IMR-90 (cell line): Measurements from ENCODE around the gene MTURN. TPM values are rescaled to one million over a fixed set of nuclear protein-coding genes. Genes with fewer than 3 reads are reported as not detected.

Source experiments
- ATAC-seq: fragments of 200-7000 bp; cut with Tn5 transposase; 2 replicates; pipeline ENCODE4 v1.9.1; 2020; ENCODE audit warnings: low read depth, mild to moderate bottlenecking, moderate library complexity
- BruUV-seq: library from RNA; stranded (reverse); fragments of 400-500 nt; replicated peaks from 2 replicates; lab custom pipeline; 2021; lab: Mats Ljungman, UMichigan
- CTCF ChIA-PET: fragments of 300-600 bp; formaldehyde crosslinking; extraction: SDS; loops from one replicate; lab custom pipeline; 2021; ENCODE audit warnings: antibody characterized with exemption; lab: Yijun Ruan, JAX
- POLR2A ChIA-PET: fragments of 300-600 bp; sonication (Branson Sonifier 250); formaldehyde crosslinking; loops from one replicate; lab custom pipeline; 2022; ENCODE audit warnings: antibody characterized with exemption; ENCODE audit not compliant: unreplicated experiment; lab: Charles Lee
- DNase-seq: peaks from one replicate; pipeline ENCODE4 v3.0.0; 2013
- H2AFZ ChIP-seq: replicated peaks from 2 replicates; pipeline ENCODE3; 2013; ENCODE audit warnings: low read length, mild to moderate bottlenecking; ENCODE audit not compliant: poor library complexity
- H2AK5ac ChIP-seq: 2 replicates; pipeline ENCODE4 v1.6.1; 2013; ENCODE audit warnings: low read depth, low read length, inconsistent platforms
- H2AK9ac ChIP-seq: replicated peaks from 2 replicates; pipeline ENCODE3; 2013; ENCODE audit warnings: mild to moderate bottlenecking, low read depth, low read length, moderate library complexity; ENCODE audit not compliant: poor library complexity
- H2BK120ac ChIP-seq: 2 replicates; pipeline ENCODE4 v1.6.1; 2013; ENCODE audit warnings: low read depth, low read length, inconsistent platforms
- H2BK15ac ChIP-seq: 3 replicates; pipeline ENCODE4 v1.6.1; 2013; ENCODE audit warnings: low read depth, low read length, inconsistent platforms
- H2BK20ac ChIP-seq: 2 replicates; pipeline ENCODE4 v1.6.1; 2013; ENCODE audit warnings: low read depth, mild to moderate bottlenecking, inconsistent platforms, low read length, moderate library complexity
- H2BK5ac ChIP-seq: 2 replicates; pipeline ENCODE4 v1.6.1; 2013; ENCODE audit warnings: mild to moderate bottlenecking, low read depth, low read length, inconsistent platforms; ENCODE audit not compliant: poor library complexity, severe bottlenecking
- H3K14ac ChIP-seq: replicated peaks from 2 replicates; pipeline ENCODE4 v1.6.1; 2013; ENCODE audit warnings: low read depth, low read length, inconsistent platforms
- H3K18ac ChIP-seq: 2 replicates; pipeline ENCODE4 v1.6.1; 2013; ENCODE audit warnings: low read depth, low read length, control low read depth
- H3K23ac ChIP-seq: 2 replicates; pipeline ENCODE4 v1.6.1; 2013; ENCODE audit warnings: low read depth, low read length, inconsistent platforms
- H3K27ac ChIP-seq: 2 replicates; pipeline ENCODE4 v1.5.1; 2013; ENCODE audit warnings: mild to moderate bottlenecking, control low read depth, low read length; ENCODE audit not compliant: insufficient read depth
- H3K27me3 ChIP-seq: 2 replicates; pipeline ENCODE4 v1.6.1; 2013; ENCODE audit warnings: low read length; ENCODE audit not compliant: control insufficient read depth, insufficient read depth
- H3K36me3 ChIP-seq: 2 replicates; pipeline ENCODE4 v1.6.1; 2013; ENCODE audit warnings: low read length, mixed read lengths; ENCODE audit not compliant: control insufficient read depth, insufficient read depth
- H3K4ac ChIP-seq: 2 replicates; pipeline ENCODE4 v1.6.1; 2013; ENCODE audit warnings: low read depth, low read length, inconsistent platforms
- H3K4me1 ChIP-seq: 2 replicates; pipeline ENCODE4 v1.6.1; 2013; ENCODE audit warnings: low read length, mixed read lengths; ENCODE audit not compliant: control insufficient read depth, insufficient read depth
- H3K4me2 ChIP-seq: 2 replicates; pipeline ENCODE4 v1.6.1; 2013; ENCODE audit warnings: low read depth, mild to moderate bottlenecking, control low read depth, low read length, moderate library complexity
- H3K4me3 ChIP-seq: 2 replicates; pipeline ENCODE4 v1.5.1; 2013; ENCODE audit warnings: low read depth, mild to moderate bottlenecking, control low read depth, low read length, moderate library complexity; ENCODE audit not compliant: insufficient read depth
- H3K56ac ChIP-seq: 2 replicates; pipeline ENCODE4 v1.6.1; 2013; ENCODE audit warnings: low read length, inconsistent platforms; ENCODE audit not compliant: insufficient read depth; ENCODE audit errors: extremely low read depth
- H3K79me1 ChIP-seq, 2 experiments: 2 replicates each; pipeline ENCODE4 v1.6.1; 2013; ENCODE audit warnings: low read length in 2 of 2, inconsistent platforms in 1 of 2, low read depth in 1 of 2
- H3K9ac ChIP-seq: 2 replicates; pipeline ENCODE4 v1.6.1; 2013; ENCODE audit warnings: low read depth, low read length, control low read depth
- H3K9me1 ChIP-seq: 2 replicates; pipeline ENCODE4 v1.6.1; 2013; ENCODE audit warnings: low read length, inconsistent platforms; ENCODE audit not compliant: insufficient read depth
- H3K9me3 ChIP-seq: 2 replicates; pipeline ENCODE4 v1.6.1; 2013; ENCODE audit warnings: low read length; ENCODE audit not compliant: control insufficient read depth, insufficient read depth
- H4K20me1 ChIP-seq: 2 replicates; pipeline ENCODE4 v1.6.1; 2013; ENCODE audit warnings: low read length, inconsistent platforms; ENCODE audit not compliant: insufficient read depth
- H4K5ac ChIP-seq: 2 replicates; pipeline ENCODE4 v1.6.1; 2013; ENCODE audit warnings: mild to moderate bottlenecking, low read depth, low read length, control low read depth
- H4K8ac ChIP-seq, 2 experiments: 2 replicates each; pipeline ENCODE4 v1.6.1; 2013; ENCODE audit warnings: low read depth in 2 of 2, low read length in 2 of 2, control low read depth in 1 of 2, inconsistent platforms in 1 of 2
- H4K91ac ChIP-seq: 2 replicates; pipeline ENCODE4 v1.6.1; 2013; ENCODE audit warnings: low read depth, low read length, inconsistent platforms; ENCODE audit not compliant: insufficient read depth
- CEBPB ChIP-seq: IDR thresholded peaks from 2 replicates; pipeline ENCODE4 v1.6.1; 2012; ENCODE audit warnings: low read depth, low read length, improper control_type of control experiment
- CHD1 ChIP-seq: IDR thresholded peaks from 2 replicates; pipeline ENCODE4 v1.6.1; 2012; ENCODE audit warnings: low read depth, low read length, improper control_type of control experiment
- CTCF ChIP-seq: conservative IDR thresholded peaks from 2 replicates; pipeline ENCODE4 v1.5.1; 2012; ENCODE audit warnings: mild to moderate bottlenecking, low read depth, low read length, improper control_type of control experiment
- FOS ChIP-seq: fragments of 150-350 bp; IDR thresholded peaks from 2 replicates; pipeline ENCODE4 v1.6.1; 2016; ENCODE audit warnings: low read depth, low read length
- MAFK ChIP-seq: IDR thresholded peaks from 2 replicates; pipeline ENCODE4 v1.6.1; 2012; ENCODE audit warnings: low read depth, low read length, improper control_type of control experiment
- MAZ ChIP-seq: IDR thresholded peaks from 2 replicates; pipeline ENCODE4 v1.6.1; 2012; ENCODE audit warnings: low read depth, mild to moderate bottlenecking, low read length, improper control_type of control experiment, moderate library complexity, borderline replicate concordance
- MXI1 ChIP-seq: IDR thresholded peaks from 2 replicates; pipeline ENCODE4 v1.6.1; 2012; ENCODE audit warnings: low read depth, mild to moderate bottlenecking, low read length, moderate library complexity, borderline replicate concordance
- POLR2A ChIP-seq: IDR thresholded peaks from 2 replicates; pipeline ENCODE4 v1.6.1; 2012; ENCODE audit warnings: mild to moderate bottlenecking, low read depth, low read length
- RCOR1 ChIP-seq: IDR thresholded peaks from 2 replicates; pipeline ENCODE4 v1.6.1; 2012; ENCODE audit warnings: mild to moderate bottlenecking, low read length, improper control_type of control experiment; ENCODE audit not compliant: insufficient replicate concordance
- RFX5 ChIP-seq: IDR thresholded peaks from 2 replicates; pipeline ENCODE4 v1.8.0; 2012; ENCODE audit warnings: low read depth, mild to moderate bottlenecking, low read length, moderate library complexity
- SMC3 ChIP-seq: fragments of 150-350 bp; IDR thresholded peaks from 2 replicates; pipeline ENCODE4 v1.6.1; 2016; ENCODE audit warnings: low read depth, mild to moderate bottlenecking, antibody characterized with exemption, low read length, moderate library complexity
- WGBS, 2 experiments: methylation state at CpG; one replicate each; pipeline versions ENCODE4 v1.1.5 to v1.1.7; 2013; ENCODE audit warnings: missing lambda C conversion rate in 2 of 2; ENCODE audit not compliant: insufficient read length in 1 of 2; ENCODE audit errors: extremely low coverage in 2 of 2; 5-methylcytosine and 5-hydroxymethylcytosine counted together
- dilution Hi-C: fragments of 300-500 bp; cut with HindIII; formaldehyde crosslinking; loops from one replicate; pipeline ENCODE4 v1.14.3; 2018; ENCODE audit warnings: low sequenced_read_pairs; ENCODE audit not compliant: unreplicated experiment
- in situ Hi-C: fragments of 300-500 bp; cut with MboI; formaldehyde crosslinking; loops from 3 replicates; pipeline ENCODE4 v1.14.3; 2019; ENCODE audit warnings: low sequenced_read_pairs, inconsistent platforms, mixed read lengths
- intact Hi-C: fragments of 100-400 bp; cut with micrococcal nuclease; formaldehyde crosslinking; loops from 2 replicates; pipeline ENCODE4 v1.10.0; 2022
- polyA plus RNA-seq, 3 experiments: library from polyadenylated mRNA; depleted of rRNA; stranded (reverse); fragments of >200 nt; gene quantifications; 2 replicates each; pipeline ENCODE4 v1.2.3, GENCODE V29; 2012; ENCODE audit warnings: low replicate concordance in 1 of 3
- total RNA-seq: library from RNA; depleted of rRNA; stranded (reverse); fragments of >200 nt; gene quantifications from 2 replicates; pipeline ENCODE4 v1.2.3, GENCODE V29; 2012
- TF ChIP-seq, protein P1 (sequence below): fragments of 150-350 bp; IDR thresholded peaks from 2 replicates; pipeline ENCODE4 v1.6.1; 2016; ENCODE audit warnings: low read depth, mild to moderate bottlenecking, low read length, moderate library complexity, borderline replicate concordance

Gene MTURN
- total and polyA plus RNA-seq, 2 of the 4 experiments (the other 2 are of a cell fraction): 2.8 to 5.6 TPM

DNA sequence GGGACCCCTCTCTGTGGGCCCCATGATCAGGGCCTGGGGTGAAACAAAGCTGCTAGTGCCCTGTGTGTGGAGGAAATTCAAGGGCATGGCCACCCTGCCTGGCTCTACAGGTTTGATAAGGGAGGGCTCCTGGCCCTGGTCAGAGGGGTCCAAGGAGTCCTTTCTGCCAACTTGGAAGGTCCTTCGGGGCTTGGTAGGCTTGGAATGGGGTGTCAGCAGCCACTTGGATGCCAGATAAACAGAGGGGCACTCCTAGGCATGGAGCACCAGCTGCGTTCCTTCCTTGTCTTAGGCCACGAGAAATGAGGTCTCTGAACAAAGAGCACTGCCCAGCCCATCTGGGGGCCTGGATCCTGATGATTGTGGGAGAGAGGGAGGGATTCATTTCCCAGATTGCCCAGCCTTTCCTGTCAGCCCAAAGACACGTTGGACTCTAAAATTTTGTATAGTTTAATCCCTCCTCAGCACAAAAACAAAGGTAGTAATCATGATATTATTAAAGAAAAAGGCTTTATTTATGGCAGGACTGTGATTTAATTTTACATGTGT is 5.1 kb downstream of the MTURN start:
- peaks cover 2% of the 10 kb centered on the region; the same call in 1 of the 2 replicates for H3K9me1 ChIP-seq
- H2AK9ac ChIP-seq: no peak overlapping the region
- no peak overlapping the region for H3K14ac ChIP-seq
- H2BK15ac ChIP-seq: no peak overlapping the region
- no peak overlapping the region for H4K5ac ChIP-seq
- ChIA-PET POLR2A (no interaction called here), CTCF (no interaction called here)
- no CpG with 5 or more reads among the region's 4 CpGs for WGBS, 2 experiments
- H2BK5ac ChIP-seq: no peak overlapping the region
- H4K8ac ChIP-seq: no peak overlapping the region
- no peak overlapping the region for H3K18ac ChIP-seq
- no peaks in the 10 kb centered on the region for H3K27me3 ChIP-seq
- peaks cover 5% of the 10 kb centered on the region for H3K4me1 ChIP-seq
- intact Hi-C loops (no loop called here), dilution Hi-C loops (no loop called here), in situ Hi-C loops (no loop called here)
- no peak overlapping the region for H4K91ac ChIP-seq
- ATAC-seq (no peak), DNase-seq (no peak)
- no peak overlapping the region for H2BK20ac ChIP-seq
- no peak overlapping the region for H2BK120ac ChIP-seq
- no peak overlapping the region for H2AFZ ChIP-seq
- H3K27ac ChIP-seq: no peak overlapping the region
- no peak overlapping the region for H3K23ac ChIP-seq
- H3K56ac ChIP-seq: no peak overlapping the region
- no peak overlapping the region for H3K4ac ChIP-seq
- H3K79me1 ChIP-seq: peaks cover 16 to 26% of the 10 kb centered on the region in 2 experiments; a peak in 3 of 4 replicates
- H3K4me3 ChIP-seq: no peak overlapping the region
- H3K4me2 ChIP-seq: no peak overlapping the region
- TF ChIP-seq RFX5 (no peak), MXI1 (no peak), CHD1 (no peak), MAFK (no peak), SMC3 (no peak), FOS (no peak), CTCF (no peak), RCOR1 (no peak), POLR2A (no peak), MAZ (no peak), CEBPB (no peak)
- TF ChIP-seq, protein P1, sequence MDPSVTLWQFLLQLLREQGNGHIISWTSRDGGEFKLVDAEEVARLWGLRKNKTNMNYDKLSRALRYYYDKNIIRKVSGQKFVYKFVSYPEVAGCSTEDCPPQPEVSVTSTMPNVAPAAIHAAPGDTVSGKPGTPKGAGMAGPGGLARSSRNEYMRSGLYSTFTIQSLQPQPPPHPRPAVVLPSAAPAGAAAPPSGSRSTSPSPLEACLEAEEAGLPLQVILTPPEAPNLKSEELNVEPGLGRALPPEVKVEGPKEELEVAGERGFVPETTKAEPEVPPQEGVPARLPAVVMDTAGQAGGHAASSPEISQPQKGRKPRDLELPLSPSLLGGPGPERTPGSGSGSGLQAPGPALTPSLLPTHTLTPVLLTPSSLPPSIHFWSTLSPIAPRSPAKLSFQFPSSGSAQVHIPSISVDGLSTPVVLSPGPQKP: no peak
- H3K9ac ChIP-seq: no peak overlapping the region
- H4K20me1 ChIP-seq: no peaks in the 10 kb centered on the region
- H3K36me3 ChIP-seq: no peaks in the 10 kb centered on the region
- BruUV-seq: no TSS peak
- H3K9me3 ChIP-seq: no peaks in the 10 kb centered on the region
- H2AK5ac ChIP-seq: no peak overlapping the region
